ENCODE results near the gene IFT88.

Gene IFT88

GRCh38 chr13:20716951-20717350 is 150.0 kb downstream of the IFT88 start:
- no peak for DNase-seq (ENCODE audit: low spot score)

DNA sequence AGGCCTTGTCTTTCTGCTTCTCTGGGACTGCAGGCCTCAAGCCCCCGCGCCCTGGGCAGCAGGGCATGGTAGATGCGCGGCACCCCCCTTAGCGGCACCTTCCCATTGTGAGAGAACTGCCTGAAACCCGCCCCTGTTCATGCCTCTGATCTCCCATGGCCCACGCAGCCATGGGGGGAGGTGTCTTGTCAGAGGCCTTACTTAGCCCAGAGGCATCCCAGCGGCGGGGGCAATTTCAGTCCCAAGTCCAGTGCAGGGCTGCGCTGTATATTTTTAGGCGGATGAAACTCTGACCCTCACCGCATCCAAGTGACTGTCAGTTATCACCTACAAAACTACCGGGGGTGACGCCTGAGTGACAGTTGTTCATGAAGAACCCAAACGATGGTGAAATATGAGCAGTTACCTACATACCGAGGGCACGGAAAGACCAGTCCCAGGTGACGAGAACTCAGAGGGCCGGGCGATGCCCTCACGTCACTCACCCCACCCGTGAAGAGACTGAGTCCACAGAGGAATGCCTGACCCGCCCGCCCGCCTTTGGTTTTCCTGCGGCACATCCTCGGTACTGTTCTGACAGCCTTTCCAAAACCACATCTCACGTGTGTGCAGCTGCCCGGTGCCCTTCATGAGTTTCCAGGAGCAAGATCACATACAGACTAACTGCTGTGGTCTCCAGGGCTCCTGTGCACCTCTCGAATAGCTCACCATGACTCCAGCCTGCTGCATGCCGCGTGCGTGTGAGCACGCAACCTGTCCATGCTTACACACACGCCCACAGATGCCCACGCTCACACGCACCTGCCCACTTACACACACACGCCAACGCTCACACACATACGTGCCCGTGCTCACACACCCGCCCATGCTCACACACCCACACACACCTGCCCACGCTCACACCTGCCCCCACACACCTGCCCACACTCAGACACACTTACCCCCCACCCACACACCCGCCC is 150.9 kb downstream of the IFT88 start:
- no peak for DNase-seq (ENCODE audit: low spot score)

DNA sequence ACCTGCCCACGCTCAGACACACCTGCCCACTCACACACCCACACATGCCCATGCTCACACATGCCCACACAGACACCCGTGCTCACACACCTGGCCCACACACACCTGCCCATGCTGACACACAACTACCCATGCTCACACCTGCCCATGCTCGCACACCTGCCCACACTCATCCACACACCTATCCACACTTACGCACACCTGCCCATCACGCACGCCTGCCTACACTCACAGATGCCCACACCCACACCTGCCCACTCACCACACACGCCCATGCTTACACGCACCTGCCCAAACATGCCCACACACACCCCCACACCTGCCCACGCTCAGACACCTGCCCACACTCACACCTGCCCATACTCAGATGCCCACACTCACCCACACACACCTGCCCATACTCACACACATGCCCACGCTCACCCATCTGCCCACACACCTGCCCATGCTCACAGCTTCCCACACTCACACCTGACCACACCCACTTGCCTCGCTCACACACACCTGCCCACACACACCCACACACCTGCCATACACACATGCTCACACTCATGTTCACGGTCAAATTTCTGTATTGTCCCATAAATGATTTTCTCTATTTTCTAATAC is 152.1 kb downstream of the IFT88 start:
- no peak for DNase-seq (ENCODE audit: low spot score)

GRCh38 chr13:20719783-20720182 is 152.8 kb downstream of the IFT88 start:
- DNase-seq (ENCODE audit: low spot score), result no peak

DNA sequence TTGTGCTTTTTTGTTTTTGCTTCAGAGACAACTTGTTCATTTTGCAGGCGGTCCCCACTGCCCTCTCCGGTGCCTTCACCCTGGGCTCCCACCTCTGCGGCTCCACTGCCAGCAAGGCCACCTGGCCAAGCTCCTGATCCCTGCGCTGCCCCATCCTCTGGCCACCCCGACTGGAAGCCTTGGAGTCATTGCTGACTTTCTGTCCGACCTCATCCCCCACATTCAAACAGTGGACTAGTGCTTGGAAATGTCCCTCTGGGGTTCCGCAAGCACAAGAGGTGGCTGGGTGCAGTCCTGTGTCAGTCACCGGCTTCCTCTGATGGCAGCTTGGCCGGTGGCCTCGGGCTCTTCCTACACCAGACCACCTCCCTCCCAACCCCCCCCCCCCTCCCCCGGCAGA is 153.5 kb downstream of the IFT88 start:
- no peak for DNase-seq (ENCODE audit: low spot score)

DNA sequence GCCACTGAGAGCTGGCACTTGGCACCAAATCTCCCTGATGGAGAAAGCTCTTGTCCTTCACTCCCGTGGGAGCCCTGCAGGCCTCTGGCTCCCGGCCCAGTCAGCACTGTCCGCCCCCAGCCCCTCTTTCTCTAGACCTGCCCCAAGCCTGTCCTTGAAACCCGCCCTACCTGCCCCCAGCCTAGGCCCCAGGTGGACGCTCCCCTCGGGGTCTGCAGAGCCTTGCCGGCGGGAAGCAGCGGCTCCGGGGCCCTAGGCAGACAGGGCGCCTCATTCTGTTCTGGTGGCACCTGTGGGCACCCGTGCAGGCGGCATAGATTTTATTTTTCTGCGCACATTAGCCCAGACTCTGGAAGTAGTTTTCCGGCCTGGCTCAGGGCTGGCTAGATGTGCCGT is 154.1 kb downstream of the IFT88 start:
- no peak for DNase-seq (ENCODE audit: low spot score)

DNA sequence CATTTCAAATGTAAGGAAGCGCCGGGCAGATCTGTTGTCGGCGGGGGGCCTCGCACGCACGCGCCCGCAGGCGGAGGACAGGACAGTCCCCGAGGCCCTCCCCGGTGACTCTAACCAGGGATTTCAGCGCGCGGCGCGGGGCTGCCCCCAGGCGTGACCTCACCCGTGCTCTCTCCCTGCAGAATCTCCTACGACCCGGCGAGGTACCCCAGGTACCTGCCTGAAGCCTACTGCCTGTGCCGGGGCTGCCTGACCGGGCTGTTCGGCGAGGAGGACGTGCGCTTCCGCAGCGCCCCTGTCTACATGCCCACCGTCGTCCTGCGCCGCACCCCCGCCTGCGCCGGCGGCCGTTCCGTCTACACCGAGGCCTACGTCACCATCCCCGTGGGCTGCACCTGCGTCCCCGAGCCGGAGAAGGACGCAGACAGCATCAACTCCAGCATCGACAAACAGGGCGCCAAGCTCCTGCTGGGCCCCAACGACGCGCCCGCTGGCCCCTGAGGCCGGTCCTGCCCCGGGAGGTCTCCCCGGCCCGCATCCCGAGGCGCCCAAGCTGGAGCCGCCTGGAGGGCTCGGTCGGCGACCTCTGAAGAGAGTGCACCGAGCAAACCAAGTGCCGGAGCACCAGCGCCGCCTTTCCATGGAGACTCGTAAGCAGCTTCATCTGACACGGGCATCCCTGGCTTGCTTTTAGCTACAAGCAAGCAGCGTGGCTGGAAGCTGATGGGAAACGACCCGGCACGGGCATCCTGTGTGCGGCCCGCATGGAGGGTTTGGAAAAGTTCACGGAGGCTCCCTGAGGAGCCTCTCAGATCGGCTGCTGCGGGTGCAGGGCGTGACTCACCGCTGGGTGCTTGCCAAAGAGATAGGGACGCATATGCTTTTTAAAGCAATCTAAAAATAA is 154.7 kb downstream of the IFT88 start:
- no peak for DNase-seq (ENCODE audit: low spot score)

- no peak for DNase-seq (ENCODE audit: low spot score)
Measured at GRCh38 chr13:20727856-20728255, 160.9 kb downstream of the IFT88 start.

GRCh38 chr13:20728579-20729311 is 161.8 kb downstream of the IFT88 start:
- no peak for DNase-seq (ENCODE audit: low spot score)

DNA sequence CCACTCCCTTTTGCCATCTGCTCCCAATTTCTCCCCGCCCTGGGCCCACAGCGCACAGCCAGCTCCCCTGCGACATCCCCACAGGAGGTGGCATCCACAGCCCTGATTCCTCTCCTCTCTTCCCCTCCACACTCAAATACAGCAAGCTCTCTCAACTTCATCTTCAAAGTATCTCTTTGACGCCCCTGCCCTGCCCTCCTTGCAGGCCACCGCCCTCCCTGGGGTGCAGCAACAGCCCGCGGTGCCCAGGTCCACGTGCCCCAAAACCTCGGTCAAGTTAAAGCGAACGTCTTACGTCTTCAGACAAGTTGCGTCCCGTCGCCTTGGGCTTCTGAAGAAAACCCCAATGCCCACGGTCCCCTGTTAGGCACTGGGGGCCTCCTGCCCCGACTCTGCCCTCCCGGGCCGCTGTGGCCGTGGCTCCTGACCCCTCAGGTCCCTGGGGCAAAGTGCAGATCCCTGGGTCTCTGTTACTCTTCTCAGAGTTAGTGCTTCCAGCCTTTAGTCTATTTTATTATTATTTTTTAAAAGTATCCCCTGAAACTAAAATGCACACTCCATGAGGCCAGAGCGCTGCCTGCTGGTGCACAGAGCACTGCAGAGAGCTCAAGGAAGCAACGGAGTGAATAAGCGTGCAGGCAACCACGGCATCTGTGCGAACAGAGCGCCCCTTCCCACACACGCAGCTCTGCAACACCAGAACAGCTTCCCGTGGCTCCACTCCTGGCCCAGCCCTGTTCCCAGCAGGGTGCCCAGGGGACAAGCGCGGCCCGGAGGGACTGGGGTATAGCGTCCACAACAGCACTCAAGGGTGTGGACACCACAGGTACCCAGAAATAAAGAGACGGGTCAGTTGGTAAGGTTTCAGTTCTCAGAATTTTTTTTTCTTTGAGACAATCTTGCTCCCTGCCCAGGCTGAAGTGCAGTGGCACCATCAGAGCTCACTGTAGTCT is 163.0 kb downstream of the IFT88 start:
- DNase-seq (ENCODE audit: low spot score), result no peak

DNA sequence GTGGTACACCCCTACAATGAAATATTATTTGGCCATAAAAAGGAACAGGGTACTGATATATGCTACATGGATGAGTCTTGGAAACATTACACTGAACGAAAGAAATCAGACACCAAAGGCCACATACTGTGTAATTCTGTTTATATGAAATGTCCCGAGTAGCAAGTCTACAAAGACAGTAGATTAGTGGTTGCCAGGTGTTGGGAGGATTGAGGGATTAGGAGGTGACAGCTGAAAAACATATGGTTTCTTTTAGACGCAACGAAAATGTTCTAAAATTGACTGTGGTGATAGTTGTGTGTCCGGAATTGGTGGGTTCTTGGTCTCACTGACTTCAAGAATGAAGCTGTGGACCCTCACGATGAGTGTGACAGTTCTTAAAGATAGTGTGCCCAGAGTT is 171.7 kb downstream of the IFT88 start:
- DNase-seq (ENCODE audit: low spot score), result no peak

DNA sequence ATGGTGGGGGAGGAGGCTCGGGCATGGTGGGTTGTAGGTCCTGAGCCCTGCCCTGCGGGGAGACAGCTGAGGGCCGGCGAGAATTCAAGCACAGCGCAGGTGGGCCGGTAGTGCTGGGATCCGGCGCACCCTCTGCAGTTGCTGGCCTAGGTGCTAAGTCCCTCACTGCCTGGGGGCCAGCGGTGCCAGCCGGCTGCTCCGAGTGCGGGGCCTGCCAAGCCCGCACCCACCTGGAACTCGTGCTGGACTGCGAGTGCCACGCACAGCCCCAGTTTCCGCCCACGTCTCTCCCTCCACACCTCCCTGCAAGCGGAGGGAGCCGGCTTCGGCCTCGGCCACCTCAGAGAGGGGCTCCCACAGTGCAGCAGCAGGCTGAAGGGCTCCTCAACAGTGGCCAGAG is 173.1 kb downstream of the IFT88 start:
- DNase-seq (ENCODE audit: low spot score), result no peak

All from COLO829 (cell line).